Epithelial cell of prostate (primary cell): ENCODE results near the gene EBF3.

Experiments
- DNase-seq: peaks from one replicate; pipeline ENCODE4 v3.0.0-alpha.2; 2011; ENCODE audit warnings: low read depth, low spot score
- H3K27ac ChIP-seq: fragments of 450-650 bp; 2 replicates; pipeline ENCODE4 v1.5.1; 2017; ENCODE audit warnings: mild to moderate bottlenecking

Gene EBF3

GRCh38 chr10:129845111-129845753, 118.8 kb downstream of the EBF3 start:
- H3K27ac ChIP-seq, result no peak overlapping the region
- no peak for DNase-seq

- H3K27ac ChIP-seq, result no peak overlapping the region
- no peak for DNase-seq
Measured at GRCh38 chr10:129844216-129844766, 119.8 kb downstream of the EBF3 start.

DNA sequence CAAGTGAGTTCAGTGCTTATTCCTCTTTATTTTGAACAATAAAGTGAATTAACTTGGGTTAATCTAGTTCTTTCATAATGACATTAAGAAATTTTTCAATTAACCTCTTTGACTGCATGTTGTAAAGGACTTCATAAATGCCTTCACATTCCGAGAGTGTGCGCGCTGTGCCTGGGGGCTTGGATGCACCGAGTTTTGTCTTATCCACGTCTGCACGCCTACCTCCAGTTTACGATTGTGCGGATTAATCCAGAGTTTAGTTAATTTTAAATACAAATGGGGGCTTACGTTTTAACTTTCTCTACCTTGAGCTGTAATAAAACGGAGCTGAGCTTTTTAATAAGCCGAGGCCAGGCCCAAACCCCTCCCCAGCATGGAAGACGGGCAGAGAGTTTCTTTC, 120.4 kb downstream of the EBF3 start:
- DNase-seq, result no peak
- no peak overlapping the region for H3K27ac ChIP-seq

- no peak overlapping the region for H3K27ac ChIP-seq
- no peak for DNase-seq
Measured at GRCh38 chr10:129843131-129843541, 120.9 kb downstream of the EBF3 start.

DNA sequence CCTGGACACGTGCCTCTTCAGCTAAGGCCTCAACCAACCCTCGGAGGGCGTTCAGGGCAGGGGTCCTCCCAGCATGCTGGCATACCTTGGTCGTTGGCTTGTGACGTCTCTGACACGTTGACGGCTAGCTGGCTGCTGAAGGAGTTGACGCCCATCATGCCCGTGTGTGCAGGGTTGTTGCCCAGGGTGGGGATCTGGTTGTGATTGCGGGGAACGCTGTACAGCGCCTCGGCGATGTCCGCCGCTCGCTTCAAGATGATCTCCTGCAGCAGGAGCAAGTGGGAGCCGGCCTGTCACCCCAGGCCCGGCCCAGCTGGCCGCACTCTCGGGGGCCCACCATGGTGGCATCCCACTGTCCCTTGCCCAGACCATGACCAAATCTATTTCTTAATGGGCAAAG, 122.0 kb downstream of the EBF3 start:
- no peak for DNase-seq
- H3K27ac ChIP-seq, result no peak overlapping the region

GRCh38 chr10:129841590-129841989, 122.5 kb downstream of the EBF3 start:
- no peak for DNase-seq
- no peak overlapping the region for H3K27ac ChIP-seq

DNA sequence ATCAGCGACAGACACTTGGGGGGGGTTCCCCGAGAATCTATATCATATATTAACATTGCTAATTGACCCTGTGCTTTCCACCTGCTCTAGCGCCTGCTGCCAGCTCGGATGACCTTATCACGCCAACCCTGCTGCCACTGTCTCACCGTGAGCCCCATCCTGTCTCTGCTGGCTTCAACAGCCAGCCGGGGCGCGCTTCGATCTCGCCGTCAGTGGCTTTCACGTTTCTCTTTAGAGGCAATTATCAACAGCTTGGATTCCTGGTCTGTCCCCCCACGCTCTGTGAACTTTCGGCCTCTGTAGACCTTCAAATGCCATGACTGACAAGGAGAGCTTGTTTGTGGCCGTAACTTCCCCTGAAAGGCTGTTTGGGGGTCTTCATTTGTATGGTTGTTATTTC, 123.0 kb downstream of the EBF3 start:
- no peak overlapping the region for H3K27ac ChIP-seq
- DNase-seq, result no peak

DNA sequence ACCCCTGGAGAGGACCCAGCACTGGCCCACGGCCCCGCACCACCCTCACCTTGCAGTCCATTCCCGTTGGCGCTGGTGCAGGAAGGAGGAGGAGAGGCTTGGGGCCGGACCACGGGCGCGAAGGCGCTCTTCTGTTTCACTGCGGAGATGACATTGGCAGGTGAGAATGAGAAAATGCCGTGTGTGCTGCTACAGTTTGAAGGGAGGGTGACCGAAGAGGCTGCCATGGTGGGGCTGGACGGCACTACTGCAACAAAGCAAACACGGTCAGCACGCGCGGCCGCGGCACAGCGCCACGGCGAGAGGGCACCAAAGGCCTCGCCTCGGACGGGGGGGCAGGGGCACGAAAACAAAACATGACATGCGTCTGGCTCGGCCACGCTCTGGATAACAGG, 123.9 kb downstream of the EBF3 start:
- no peak overlapping the region for H3K27ac ChIP-seq
- DNase-seq, result no peak

GRCh38 chr10:129839285-129840195, 124.5 kb downstream of the EBF3 start:
- DNase-seq, result no peak
- no peak overlapping the region for H3K27ac ChIP-seq

DNA sequence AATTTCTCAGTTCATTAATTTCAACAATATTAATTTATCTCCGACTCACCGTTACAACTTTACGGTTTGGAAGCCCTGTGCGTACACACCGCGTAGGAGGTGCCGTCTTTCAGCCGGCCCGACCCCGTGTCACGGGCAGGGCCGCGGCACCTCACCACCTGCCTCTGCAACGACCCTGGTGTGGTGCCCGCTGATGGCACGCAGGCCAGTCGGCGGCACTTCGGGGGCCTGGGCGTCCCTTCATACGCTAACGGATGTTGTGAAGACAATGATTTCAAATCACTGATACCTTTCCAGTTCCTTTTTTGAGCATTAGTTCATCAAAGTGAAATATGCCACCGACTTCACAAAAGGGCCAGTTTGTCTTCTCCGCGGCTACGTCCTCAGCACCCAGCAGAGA, 125.3 kb downstream of the EBF3 start:
- H3K27ac ChIP-seq, result no peak overlapping the region
- no peak for DNase-seq

DNA sequence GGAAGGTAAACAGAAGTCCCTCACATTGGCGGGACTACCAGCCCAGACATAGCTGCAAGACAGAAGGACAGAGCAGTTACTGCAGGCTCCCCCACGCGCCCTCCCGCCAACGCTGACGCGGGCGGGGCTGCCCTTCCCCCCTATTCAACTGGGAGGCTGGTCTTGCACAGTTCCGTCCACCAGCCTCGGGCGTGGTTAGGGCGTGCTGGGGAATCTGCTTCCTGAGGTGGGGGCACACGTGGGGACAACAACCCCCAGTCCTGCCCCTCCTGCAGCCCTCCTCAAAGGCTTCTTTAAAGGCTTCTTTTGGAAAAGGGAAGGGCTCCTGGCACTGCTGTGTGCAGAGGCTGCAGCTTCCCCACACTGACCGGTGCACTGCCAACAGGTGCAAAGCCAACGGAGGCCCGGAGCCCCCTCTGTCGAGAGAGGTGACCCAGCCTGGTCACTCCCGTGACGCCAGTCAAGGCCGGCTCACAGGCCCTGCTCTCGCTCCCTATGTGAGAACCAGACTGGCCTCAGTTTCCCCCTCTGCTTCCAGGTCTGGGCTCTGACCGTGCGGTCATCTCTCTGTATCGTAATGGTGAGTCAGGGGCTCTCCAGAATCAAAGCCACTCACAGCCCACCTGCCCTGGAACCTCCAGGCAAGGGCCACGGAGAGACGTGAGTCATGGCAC, 126.0 kb downstream of the EBF3 start:
- H3K27ac ChIP-seq, result no peak overlapping the region
- DNase-seq, result no peak

DNA sequence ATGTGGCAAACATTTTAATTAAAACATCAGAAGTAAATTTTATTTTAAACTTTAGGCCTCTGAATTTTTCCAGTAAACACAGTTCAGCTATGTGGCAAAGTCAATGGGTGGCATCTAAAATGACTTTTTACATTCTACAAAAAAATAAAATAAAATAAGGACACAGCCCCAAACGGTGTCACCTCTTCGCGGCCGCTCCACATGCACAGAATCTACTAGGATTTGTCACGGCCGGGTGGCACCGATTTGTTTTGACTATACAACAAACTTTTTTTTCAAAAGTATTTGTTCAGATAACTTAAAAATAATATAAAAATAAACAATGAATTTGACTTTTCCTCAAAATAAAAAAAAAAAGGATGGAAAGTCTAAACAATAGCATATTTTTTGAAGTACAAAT, 127.8 kb downstream of the EBF3 start:
- DNase-seq, result no peak
- H3K27ac ChIP-seq, result no peak overlapping the region

DNA sequence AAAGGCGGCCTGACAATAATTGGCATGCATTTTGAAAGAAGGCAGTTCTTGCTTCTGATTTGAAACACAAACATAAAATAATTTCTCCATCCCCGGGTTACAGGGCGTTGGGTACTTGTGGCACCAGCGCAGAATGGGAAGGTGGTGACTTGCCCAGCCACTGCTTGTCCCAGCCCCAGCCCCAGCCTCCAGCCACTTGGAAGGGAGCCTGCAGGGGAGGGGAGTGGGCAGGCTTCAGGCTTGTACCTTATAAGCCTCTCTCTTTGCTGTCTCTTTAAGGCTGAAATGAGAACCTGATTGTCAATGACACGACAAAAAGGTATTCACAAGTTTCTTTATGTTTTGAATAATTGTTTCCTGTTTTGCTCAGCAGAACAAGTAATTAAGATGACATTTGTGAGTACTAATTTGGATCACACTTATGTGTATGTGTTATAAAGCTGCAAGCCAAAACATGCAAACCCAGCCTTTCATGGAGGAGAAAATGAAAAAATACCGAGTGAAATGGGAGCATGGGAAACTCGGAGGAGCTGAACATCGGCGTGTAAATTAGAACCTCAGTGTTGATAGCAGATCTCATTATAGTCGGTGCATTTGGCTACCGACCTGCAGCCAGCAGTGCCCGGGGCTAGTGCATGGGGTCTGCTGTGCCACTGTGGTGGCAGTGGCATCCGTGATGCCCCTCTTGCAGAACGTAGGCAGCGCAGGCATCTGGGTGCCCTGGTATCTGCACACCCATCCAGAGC, 129.9 kb downstream of the EBF3 start:
- H3K27ac ChIP-seq, result no peak overlapping the region
- DNase-seq, result no peak

GRCh38 chr10:129833468-129833950, 130.6 kb downstream of the EBF3 start:
- H3K27ac ChIP-seq, result no peak overlapping the region
- DNase-seq, result no peak

DNA sequence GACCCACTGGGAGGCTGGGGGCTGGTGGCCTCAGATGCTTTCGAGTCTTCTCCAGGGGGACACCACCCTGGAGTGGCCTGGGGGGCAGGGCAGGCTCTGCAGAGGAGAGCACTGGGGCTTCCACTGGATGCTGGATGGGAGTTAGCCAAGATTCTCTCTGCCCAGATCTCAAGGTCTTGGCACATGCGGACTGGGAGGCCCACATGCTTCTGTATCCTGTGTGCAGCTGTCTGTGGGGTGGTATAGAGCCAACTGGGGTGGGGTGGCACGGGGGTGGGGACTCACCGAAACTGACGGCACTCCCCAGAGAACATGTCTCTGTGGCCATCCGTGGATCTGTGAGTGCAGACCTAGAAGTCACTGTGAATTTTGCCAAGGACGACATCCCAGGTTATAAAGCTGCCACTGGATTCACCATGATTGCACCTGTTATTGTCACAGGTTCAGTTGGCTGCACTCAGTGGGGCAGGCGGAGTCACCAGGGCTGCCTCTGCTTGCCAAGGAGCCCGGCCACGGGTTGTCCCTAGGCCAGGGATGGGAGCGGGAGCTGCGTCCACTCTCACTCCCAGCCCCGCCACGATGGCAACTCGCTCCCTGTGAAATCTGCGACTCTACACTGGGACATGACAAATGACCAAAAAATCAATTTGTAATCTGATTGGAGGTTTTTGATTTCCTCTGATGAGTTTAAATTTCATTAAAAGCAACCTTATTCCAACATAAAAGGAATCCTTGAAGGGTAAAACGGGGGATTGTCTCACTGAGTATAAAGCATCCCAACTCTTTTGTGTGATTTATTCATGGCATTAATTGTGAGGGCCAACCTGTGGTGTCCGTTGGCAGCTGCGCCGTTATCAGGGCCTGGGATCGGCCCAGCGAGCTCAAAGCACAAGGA, 131.3 kb downstream of the EBF3 start:
- no peak overlapping the region for H3K27ac ChIP-seq
- DNase-seq, result no peak

DNA sequence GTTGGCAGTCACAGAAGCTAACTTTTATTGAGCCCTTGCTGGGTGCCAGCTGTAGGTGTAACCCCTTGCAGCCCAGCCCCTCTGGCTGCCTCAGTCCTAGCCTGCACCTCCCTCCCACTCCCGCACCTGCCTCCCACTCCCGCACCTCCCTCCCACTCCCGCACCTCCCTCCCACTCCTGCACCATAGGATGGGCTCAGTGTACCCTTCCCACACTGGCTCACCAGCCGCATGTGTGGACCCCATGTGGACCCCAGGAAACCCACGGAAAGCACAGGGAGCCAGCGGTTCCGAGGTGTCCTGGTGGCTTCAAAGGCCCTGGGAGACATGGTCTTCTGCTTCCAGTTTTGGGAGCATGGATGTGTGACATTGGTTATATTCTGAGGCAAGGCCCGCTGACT, 132.9 kb downstream of the EBF3 start:
- no peak for DNase-seq
- no peak overlapping the region for H3K27ac ChIP-seq

DNA sequence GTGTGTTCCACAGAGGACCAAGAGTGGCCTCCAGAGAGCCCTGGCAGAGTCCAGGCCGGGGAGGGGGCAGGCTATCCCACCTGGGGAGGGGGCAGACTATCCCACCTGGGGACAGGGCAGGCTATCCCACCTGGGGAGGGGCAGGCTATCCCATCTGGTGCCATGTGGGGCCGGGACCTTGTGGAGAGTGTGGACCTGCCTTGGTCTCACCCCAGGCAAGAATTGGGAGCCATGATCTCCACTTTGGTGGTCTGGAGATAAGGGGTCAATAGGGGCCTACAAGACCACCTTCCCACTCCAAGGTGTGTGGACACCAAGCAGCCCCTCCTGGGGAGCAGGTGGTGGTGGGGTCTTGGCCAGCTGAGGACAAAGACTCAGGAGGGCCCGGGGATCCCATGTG, 138.2 kb downstream of the EBF3 start:
- no peak for DNase-seq
- no peak overlapping the region for H3K27ac ChIP-seq

DNA sequence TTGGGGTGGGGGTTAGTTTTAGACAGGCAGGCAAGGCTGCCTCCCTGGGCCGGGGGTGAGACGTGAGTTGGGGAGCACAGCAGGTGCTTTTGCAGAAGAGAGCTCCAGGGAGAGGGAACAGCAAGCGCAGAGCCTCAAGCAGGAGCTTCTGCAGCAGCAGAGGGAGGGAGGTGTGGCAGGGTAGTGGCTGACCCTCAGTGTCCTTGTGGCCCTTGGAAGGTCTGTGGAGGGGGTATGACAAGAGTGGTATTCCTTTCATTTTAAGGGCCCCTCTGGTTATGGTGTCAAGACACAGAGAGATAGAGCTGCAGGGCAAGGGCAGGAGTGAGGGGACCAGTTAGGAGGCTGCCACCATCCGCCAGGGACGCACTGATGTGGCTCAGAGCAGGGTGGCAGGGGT, 138.9 kb downstream of the EBF3 start:
- DNase-seq, result no peak
- H3K27ac ChIP-seq, result no peak overlapping the region

- no peak overlapping the region for H3K27ac ChIP-seq
- DNase-seq, result no peak
Measured at GRCh38 chr10:129820451-129820850, 143.6 kb downstream of the EBF3 start.
